ENCODE results near the gene EXOC6B.

DNA sequence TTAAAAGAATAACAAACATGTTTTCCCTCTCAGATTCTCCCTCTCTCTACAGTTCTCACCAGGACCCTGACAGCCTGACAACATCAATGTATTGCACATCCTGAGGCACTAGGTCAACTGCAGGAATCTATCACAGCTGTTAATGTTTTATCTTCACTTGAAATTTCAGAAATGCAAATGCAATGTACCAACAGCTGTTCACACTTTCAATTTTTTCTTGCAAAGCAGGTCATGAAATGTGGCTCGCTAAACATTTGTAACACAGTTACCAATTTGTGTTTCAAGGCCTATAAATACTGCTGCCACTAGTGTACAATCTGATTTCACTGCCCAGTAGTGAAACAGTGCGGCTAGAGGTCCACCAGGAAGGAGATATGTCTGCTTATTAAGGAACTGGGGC, 147.8 kb downstream of the EXOC6B start:
- TF ChIP-seq EZH2phosphoT487 (IDR thresholded peaks at IDR 0.05; ENCODE audit: low read length), result no peak
- TF ChIP-seq, protein P1, sequence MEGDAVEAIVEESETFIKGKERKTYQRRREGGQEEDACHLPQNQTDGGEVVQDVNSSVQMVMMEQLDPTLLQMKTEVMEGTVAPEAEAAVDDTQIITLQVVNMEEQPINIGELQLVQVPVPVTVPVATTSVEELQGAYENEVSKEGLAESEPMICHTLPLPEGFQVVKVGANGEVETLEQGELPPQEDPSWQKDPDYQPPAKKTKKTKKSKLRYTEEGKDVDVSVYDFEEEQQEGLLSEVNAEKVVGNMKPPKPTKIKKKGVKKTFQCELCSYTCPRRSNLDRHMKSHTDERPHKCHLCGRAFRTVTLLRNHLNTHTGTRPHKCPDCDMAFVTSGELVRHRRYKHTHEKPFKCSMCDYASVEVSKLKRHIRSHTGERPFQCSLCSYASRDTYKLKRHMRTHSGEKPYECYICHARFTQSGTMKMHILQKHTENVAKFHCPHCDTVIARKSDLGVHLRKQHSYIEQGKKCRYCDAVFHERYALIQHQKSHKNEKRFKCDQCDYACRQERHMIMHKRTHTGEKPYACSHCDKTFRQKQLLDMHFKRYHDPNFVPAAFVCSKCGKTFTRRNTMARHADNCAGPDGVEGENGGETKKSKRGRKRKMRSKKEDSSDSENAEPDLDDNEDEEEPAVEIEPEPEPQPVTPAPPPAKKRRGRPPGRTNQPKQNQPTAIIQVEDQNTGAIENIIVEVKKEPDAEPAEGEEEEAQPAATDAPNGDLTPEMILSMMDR (IDR thresholded peaks at IDR 0.05; ENCODE audit: low read length), result no peak

Data from MM.1S (cell line).